Transverse colon (tissue), 4 donors: ENCODE results near the gene SLAMF9. TPM values are rescaled to one million over a fixed set of nuclear protein-coding genes. Genes with fewer than 3 reads are reported as not detected.

Source experiments
- DNase-seq: peaks from one replicate; pipeline ENCODE4 v3.0.0-alpha.2; 2019
- H3K27ac ChIP-seq, 4 donors: fragments of 200-600 bp; sonication (generic); 2 replicates each; pipeline ENCODE4 v1.5.1; 2016 to 2018; ENCODE audit warnings: inconsistent platforms in 4 of 4
- H3K27me3 ChIP-seq: fragments of 200-600 bp; sonication (generic); 2 replicates; pipeline ENCODE4 v1.5.1; 2017; ENCODE audit warnings: inconsistent platforms
- H3K36me3 ChIP-seq, 4 donors: fragments of 200-600 bp; sonication (generic); 2 replicates each; pipeline ENCODE4 v1.5.1; 2017 to 2019; ENCODE audit warnings: inconsistent platforms in 4 of 4
- H3K4me1 ChIP-seq, 4 donors: fragments of 200-600 bp; sonication (generic); 2 replicates each; pipeline ENCODE4 v1.5.1; 2017 to 2020; ENCODE audit warnings: inconsistent platforms in 4 of 4
- H3K4me3 ChIP-seq, 4 donors: fragments of 200-600 bp; sonication (generic); 1 replicate in 1 of 4; 2 replicates in 3 of 4; pipeline versions ENCODE4 v1.5.1 to v1.6.1; 2017 to 2019; ENCODE audit warnings: inconsistent platforms in 4 of 4
- H3K9me3 ChIP-seq, 2 donors: fragments of 200-600 bp; sonication (generic); 2 replicates each; pipeline ENCODE4 v1.5.1; 2017 to 2019; ENCODE audit warnings: inconsistent platforms in 2 of 2
- CTCF ChIP-seq, 5 experiments: fragments of 200-600 bp in 3 of 5; fragments of 450-650 bp in 2 of 5; sonication (generic) in 3 of 5; IDR thresholded peaks; 1 replicate in 2 of 5; 2 replicates in 3 of 5; pipeline ENCODE4 v1.5.1; 2016 to 2017; ENCODE audit warnings: antibody characterized with exemption in 5 of 5, inconsistent platforms in 3 of 5, mild to moderate bottlenecking in 2 of 5, moderate library complexity in 1 of 5
- EP300 ChIP-seq: sonication (generic); formaldehyde crosslinking; IDR thresholded peaks from one replicate; pipeline ENCODE4 v1.6.1; 2017; ENCODE audit warnings: antibody characterized with exemption, low read depth
- POLR2A ChIP-seq: fragments of 450-650 bp; IDR thresholded peaks from one replicate; pipeline ENCODE4 v1.6.1; 2016; ENCODE audit warnings: antibody characterized with exemption, mild to moderate bottlenecking, moderate library complexity
- POLR2AphosphoS5 ChIP-seq, 3 donors: sonication (generic); formaldehyde crosslinking; IDR thresholded peaks; one replicate each; pipeline ENCODE4 v1.6.1; 2016; ENCODE audit warnings: antibody characterized with exemption in 3 of 3
- WGBS, 2 donors: methylation state at CpG; one replicate each; pipeline ENCODE4 v1.1.5; 2018; ENCODE audit warnings: low coverage in 1 of 2; 5-methylcytosine and 5-hydroxymethylcytosine counted together
- in situ Hi-C, 4 donors: fragments of 200-750 bp; cut with MboI; loops; one replicate each; pipeline versions ENCODE4 v1.15.0 to v1.15.1; 2017; ENCODE audit warnings: low sequenced_read_pairs in 3 of 4, low pct_ligation_motif_present in 1 of 4, low pct_unique_long_range_greater_than_20kb in 1 of 4
- intact Hi-C: fragments of 100-400 bp; cut with DNase I; formaldehyde crosslinking; loops from one replicate; pipeline ENCODE4 v1.15.1; 2023; ENCODE audit warnings: low total_unique reads
- total RNA-seq, 4 donors: library from RNA; depleted of rRNA; stranded (reverse); fragments of >200 nt; gene quantifications; one replicate each; pipeline ENCODE4 v1.1.0, GENCODE V29; 2016

Gene SLAMF9
- total RNA-seq, 4 donors from 2014 or later = 0.64 TPM; not detected in 3

- no peaks in the 10 kb centered on the region for H3K36me3 ChIP-seq
- no peak overlapping the region for H3K4me3 ChIP-seq
- 83% methylated on average over 2 of the region's 2 CpGs for WGBS, 2 donors
- no peak overlapping the region for H3K27ac ChIP-seq
- no peak for TF ChIP-seq CTCF (IDR thresholded peaks at IDR 0.05)
- TF ChIP-seq POLR2AphosphoS5 (IDR thresholded peaks at IDR 0.05) = no peak
- no peak for TF ChIP-seq EP300
- no peak for TF ChIP-seq POLR2A
- peaks cover 0 to 10% (median 2%) of the 10 kb centered on the region in 4 donors for H3K4me1 ChIP-seq
- no peaks in the 10 kb centered on the region for H3K27me3 ChIP-seq
- H3K9me3 ChIP-seq = no peaks in the 10 kb centered on the region
- DNase-seq = no peak
- intact Hi-C loops (no loop called here), in situ Hi-C loops (no loop called here)
Measured at GRCh38 chr1:159994896-159995295, 40.9 kb upstream of the SLAMF9 start.

DNA sequence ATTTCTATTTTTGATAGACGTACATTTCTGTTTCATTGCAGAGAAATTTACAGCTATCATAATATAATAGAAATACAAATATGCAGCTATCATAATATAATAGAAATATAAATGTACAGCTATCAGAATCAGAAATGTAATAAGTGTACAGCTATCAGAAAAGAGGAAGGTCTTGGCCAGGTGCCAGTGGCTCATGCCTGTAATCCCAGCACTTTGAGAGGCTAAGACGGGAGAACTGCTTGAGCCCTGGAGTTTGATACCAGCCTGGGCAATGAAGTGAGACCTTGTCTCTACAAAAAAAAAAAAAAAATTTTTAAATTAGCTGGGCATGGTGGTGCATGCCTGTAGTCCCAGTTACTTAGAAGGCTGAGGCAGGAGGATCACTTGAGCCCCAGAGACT, 39.9 kb upstream of the SLAMF9 start:
- H3K27ac ChIP-seq = no peak overlapping the region
- H3K4me3 ChIP-seq = no peak overlapping the region
- no peaks in the 10 kb centered on the region for H3K27me3 ChIP-seq
- intact Hi-C loops (no loop called here), in situ Hi-C loops (no loop called here)
- DNase-seq = no peak
- TF ChIP-seq POLR2A = no peak
- no peak for TF ChIP-seq EP300
- TF ChIP-seq CTCF (IDR thresholded peaks at IDR 0.05) = no peak
- TF ChIP-seq POLR2AphosphoS5 (IDR thresholded peaks at IDR 0.05) = no peak
- no peaks in the 10 kb centered on the region for H3K9me3 ChIP-seq
- 38 to 58% methylated on average over 2 of the region's 2 CpGs for WGBS, 2 donors
- peaks cover 0 to 10% (median 2%) of the 10 kb centered on the region in 4 donors for H3K4me1 ChIP-seq
- H3K36me3 ChIP-seq = no peaks in the 10 kb centered on the region

DNA sequence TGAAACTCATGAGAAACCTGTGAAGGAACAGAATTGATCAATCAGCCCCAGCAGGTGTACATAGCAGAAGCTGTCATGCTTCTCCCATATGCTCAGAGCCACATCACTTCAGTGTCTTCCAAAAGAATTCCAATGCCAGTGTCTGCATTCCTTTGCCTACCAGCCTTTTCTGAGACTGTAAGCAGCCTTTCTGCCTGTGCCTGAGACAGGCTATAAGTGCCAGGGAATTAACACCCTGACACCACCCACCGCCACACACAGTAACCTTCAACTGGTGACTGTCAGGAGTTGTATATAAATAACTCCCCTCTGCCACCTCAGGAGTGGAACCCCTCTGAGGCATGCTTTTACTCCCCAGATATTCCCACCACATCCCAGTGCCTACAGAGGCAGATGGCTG, 38.1 kb upstream of the SLAMF9 start:
- intact Hi-C loops = no loop called here
- Histone ChIP-seq H3K36me3 (no peaks in the 10 kb centered on the region), H3K27me3 (no peaks in the 10 kb centered on the region), H3K4me1 (peaks cover 0 to 10% (median 2%) of the 10 kb centered on the region in 4 donors), H3K27ac (no peak overlapping the region), H3K4me3 (no peak overlapping the region), H3K9me3 (no peaks in the 10 kb centered on the region)
- no peak for DNase-seq
- TF ChIP-seq POLR2A = no peak
- TF ChIP-seq POLR2AphosphoS5 (IDR thresholded peaks at IDR 0.05) = no peak
- TF ChIP-seq CTCF (IDR thresholded peaks at IDR 0.05) = no peak
- no peak for TF ChIP-seq EP300
- 94% methylated on average over 1 of the region's 1 CpG; no CpG with 5 or more reads in 1 of the 2 donors for WGBS, 2 donors
- in situ Hi-C loops = no loop called here

DNA sequence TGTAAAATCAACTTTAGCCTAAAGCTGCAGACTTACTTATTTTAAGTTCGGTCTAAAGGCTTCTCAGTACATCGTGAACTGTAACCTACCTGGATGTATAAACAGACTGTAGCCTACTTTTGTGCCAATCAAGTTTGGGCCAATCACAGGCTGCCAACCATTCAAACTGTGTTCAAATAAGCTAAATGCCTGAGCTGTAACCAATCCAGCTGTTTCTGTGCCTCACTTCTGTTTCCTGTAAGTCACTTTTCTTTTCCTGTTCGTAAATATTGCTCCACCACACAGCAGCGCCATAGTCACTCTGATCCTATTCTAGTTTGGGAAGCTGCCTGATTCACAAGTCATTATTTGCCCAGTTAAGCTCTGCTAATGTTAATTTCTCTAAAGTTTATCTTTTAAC, 37.5 kb upstream of the SLAMF9 start:
- Histone ChIP-seq H3K27ac (peak overlapping the region in 1 of 4 donors; percentile 23), H3K9me3 (no peaks in the 10 kb centered on the region), H3K4me1 (peaks cover 0 to 10% (median 2%) of the 10 kb centered on the region in 4 donors), H3K27me3 (no peaks in the 10 kb centered on the region), H3K4me3 (no peak overlapping the region), H3K36me3 (no peaks in the 10 kb centered on the region)
- WGBS, 2 donors = 18 to 44% methylated on average over 4 of the region's 4 CpGs
- no peak for TF ChIP-seq CTCF (IDR thresholded peaks at IDR 0.05)
- in situ Hi-C loops = no loop called here
- no peak for DNase-seq
- intact Hi-C loops = no loop called here
